ENCODE results near the gene ADM5. TPM values are rescaled to one million over a fixed set of nuclear protein-coding genes. Genes with fewer than 3 reads are reported as not detected.

Gene ADM5
- total and polyA plus RNA-seq, 10 of the 15 experiments (the other 5 are each of a cell fraction or from before 2014, with no cell fraction given): 0.05 to 6.0 (median 1.2) TPM; not detected in 1

- no peak; the same call in 1 of the 2 replicates for TF ChIP-seq CHD1 (IDR thresholded peaks at IDR 0.05; ENCODE audit: low read depth, low read length)
- no peak; the same call in 1 of the 2 replicates for TF ChIP-seq POLR2AphosphoS2 (IDR thresholded peaks at IDR 0.05; ENCODE audit: low read depth, low read length)
- TF ChIP-seq IRF5 (IDR thresholded peaks at IDR 0.05; ENCODE audit: borderline replicate concordance): no peak
- no peak for TF ChIP-seq PBX3 (IDR thresholded peaks at IDR 0.05; ENCODE audit: insufficient replicate concordance, low read depth, low read length)
- TF ChIP-seq NKRF (conservative IDR thresholded peaks at IDR 0.05): 0 out of 2 replicates have a peak, but pooled peaks have one; percentile 59
- TF ChIP-seq POLR2A (IDR thresholded peaks at IDR 0.05; ENCODE audit: low read depth, low read length): peak; percentile 79
- TF ChIP-seq LARP7 (IDR thresholded peaks at IDR 0.05): peak; percentile 89
- no peak for TF ChIP-seq TCF12 (IDR thresholded peaks at IDR 0.05; ENCODE audit: low read depth, low read length)
- TF ChIP-seq ZNF217 (IDR thresholded peaks at IDR 0.05): no peak
- TF ChIP-seq MAX (IDR thresholded peaks at IDR 0.05; ENCODE audit: low read depth, low read length): no peak
- TF ChIP-seq SREBF2 (IDR thresholded peaks at IDR 0.05; ENCODE audit: low read length): no peak
- no peak for TF ChIP-seq SPI1 (IDR thresholded peaks at IDR 0.05; ENCODE audit: borderline replicate concordance, insufficient read depth, low read depth, low read length)
- TF ChIP-seq NRF1 (conservative IDR thresholded peaks at IDR 0.05; ENCODE audit: low read depth, low read length): no peak
- no peak for TF ChIP-seq ZNF384 (IDR thresholded peaks at IDR 0.05; ENCODE audit: borderline replicate concordance, low read depth, low read length)
- TF ChIP-seq GATAD2B (conservative IDR thresholded peaks at IDR 0.05; ENCODE audit: low read depth): no peak; the same call in 1 of the 2 replicates
- 0 out of 6 replicates have a peak, but pooled peaks of 1 of the 3 experiments have one; percentile 5 for TF ChIP-seq CTCF (IDR thresholded peaks at IDR 0.05 in 2 of 3, conservative IDR thresholded peaks at IDR 0.05 in 1 of 3; ENCODE audit: control insufficient read depth in 2 of 3, extremely low read depth in 1 of 3, insufficient read depth in 1 of 3, low read depth in 3 of 3, low read length in 3 of 3)
- TF ChIP-seq BCLAF1 (IDR thresholded peaks at IDR 0.05): no peak
- no peak for TF ChIP-seq ZSCAN29 (IDR thresholded peaks at IDR 0.05)
- 0 out of 2 replicates have a peak, but pooled peaks have one; percentile 54 for TF ChIP-seq SREBF1 (IDR thresholded peaks at IDR 0.05; ENCODE audit: low read length)
- no peak for TF ChIP-seq RAD51 (IDR thresholded peaks at IDR 0.05)
Observed at GRCh38 chr19:49664171-49665035, 25.0 kb upstream of the ADM5 start (continued).
